DMS53 treated with DMSO at 0.1 percent for 48 hours (cell line): ENCODE results near the gene MVP.
A peak's percentile ranks its signal among the peaks of the same experiment; 100 is the strongest.

Experiments
- DNase-seq: peaks from one replicate; lab custom pipeline; 2025; ENCODE audit not compliant: unreplicated experiment; lab: John Stamatoyannopoulos, UW

Gene MVP

DNA sequence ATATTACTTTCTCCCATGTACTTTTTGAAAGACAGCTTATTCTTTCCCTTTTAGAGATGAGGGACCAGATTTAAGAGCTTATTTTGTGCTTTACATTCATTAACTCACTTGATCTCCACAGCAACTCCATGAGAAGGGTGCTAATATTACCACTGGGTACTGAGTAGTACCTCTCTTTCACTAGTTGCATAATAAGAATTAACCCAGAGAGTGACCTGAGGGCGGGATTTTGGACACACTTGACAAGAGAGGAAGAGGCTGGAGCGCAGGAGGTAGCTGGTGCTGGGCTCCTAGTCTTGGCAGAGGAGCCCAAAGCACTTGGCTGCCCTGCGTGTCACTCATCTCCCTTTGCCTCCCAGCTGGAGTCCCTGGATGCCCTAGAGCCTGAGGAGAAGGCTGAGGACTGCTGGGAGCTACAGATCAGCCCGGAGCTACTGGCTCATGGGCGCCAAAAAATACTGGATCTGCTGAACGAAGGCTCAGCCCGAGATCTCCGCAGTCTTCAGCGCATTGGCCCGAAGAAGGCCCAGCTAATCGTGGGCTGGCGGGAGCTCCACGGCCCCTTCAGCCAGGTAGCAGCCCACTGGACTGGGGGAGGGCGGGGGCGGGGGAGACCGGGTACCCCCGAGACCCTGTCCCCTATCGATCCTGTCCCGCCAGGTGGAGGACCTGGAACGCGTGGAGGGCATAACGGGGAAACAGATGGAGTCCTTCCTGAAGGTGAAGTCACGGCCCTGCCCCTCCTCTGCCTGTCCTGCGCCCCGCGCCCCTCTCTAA, 15.6 kb upstream of the MVP start:
- DNase-seq = no peak

DNA sequence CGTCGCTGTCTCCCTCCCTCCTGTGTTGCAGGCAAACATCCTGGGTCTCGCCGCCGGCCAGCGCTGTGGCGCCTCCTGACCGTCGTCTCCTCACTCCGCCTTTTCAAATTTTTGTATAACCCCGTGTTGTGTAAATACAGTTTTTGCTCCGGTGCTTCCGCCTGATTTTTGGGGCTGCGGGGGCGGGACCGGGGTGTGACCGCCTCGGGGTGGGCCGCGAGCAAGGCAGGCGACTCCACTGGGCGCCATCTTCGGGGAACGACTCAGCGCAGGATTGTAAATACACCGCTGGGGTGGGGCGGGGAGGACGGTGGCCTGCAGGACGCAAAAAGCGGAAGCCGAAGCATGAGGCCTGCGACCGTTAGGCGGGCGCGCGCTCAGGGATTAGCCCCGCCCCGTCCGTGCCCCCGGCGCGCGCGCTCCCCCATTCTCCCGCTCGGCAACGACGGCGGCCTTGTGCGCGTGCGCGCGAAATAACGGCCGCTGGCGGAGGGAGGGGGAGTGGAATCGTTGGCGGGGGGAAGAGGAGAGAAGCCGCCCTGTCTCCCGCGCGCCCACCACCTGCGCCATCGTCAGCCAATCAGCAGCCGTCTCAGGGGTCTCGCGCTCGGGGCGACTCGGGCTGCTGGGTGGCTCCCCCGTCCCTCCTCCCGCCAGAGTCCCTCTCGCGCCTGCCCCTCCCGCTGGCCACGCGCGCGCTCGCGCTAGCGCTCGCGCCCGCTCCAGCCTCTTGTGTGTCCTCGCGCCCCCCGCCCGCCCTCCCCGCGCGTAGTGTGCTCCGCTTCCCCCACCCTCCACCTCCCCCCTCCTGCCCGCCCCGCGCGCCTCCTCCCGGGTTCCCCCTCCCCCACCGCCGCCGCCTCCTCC, 14.8 kb upstream of the MVP start:
- DNase-seq = peak; percentile 80

DNA sequence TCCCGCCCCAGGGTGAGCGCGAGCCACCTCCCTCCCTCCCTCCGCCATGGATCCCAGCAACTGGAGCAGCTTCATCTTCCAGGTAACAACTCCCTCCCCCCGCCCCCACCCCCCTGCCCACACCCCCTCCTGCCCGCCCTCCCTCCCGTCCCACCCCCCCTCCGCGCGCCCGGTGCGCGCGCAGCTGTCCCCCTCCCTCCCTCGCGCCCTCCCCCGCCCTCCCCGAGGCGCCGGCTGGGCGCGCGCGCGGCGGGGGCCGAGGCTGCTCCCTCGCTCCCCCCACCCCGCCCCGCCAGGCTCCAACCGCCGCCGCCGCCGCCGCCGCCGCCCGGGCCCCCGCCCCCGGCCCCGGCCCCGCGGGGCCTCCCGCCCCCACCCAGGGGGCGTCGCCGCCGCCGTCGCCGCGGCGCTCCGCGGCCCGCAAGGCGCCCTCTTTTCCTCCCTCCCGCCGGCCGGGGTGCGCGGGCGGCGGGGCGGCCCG, 14.1 kb upstream of the MVP start, which contains the start of gene MAZ:
MAZ (plus strand) TSS at position 431 of the 481 bp plus-strand sequence. CDS start 173 bp downstream, outside the sequence.
- DNase-seq = no peak

DNA sequence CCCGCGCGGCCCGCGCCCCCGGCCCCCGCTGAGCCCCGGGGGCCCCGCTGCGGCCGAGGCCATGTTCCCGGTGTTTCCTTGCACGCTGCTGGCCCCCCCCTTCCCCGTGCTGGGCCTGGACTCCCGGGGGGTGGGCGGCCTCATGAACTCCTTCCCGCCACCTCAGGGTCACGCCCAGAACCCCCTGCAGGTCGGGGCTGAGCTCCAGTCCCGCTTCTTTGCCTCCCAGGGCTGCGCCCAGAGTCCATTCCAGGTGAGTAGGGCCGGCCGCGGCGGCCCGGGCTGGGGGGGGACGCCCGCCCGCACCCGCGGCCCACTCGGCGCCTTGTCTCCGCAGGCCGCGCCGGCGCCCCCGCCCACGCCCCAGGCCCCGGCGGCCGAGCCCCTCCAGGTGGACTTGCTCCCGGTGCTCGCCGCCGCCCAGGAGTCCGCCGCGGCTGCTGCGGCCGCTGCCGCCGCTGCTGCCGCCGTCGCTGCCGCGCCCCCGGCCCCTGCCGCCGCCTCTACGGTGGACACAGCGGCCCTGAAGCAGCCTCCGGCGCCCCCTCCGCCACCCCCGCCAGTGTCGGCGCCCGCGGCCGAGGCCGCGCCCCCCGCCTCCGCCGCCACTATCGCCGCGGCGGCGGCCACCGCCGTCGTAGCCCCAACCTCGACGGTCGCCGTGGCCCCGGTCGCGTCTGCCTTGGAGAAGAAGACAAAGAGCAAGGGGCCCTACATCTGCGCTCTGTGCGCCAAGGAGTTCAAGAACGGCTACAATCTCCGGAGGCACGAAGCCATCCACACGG, 13.4 kb upstream of the MVP start:
- DNase-seq = no peak

DNA sequence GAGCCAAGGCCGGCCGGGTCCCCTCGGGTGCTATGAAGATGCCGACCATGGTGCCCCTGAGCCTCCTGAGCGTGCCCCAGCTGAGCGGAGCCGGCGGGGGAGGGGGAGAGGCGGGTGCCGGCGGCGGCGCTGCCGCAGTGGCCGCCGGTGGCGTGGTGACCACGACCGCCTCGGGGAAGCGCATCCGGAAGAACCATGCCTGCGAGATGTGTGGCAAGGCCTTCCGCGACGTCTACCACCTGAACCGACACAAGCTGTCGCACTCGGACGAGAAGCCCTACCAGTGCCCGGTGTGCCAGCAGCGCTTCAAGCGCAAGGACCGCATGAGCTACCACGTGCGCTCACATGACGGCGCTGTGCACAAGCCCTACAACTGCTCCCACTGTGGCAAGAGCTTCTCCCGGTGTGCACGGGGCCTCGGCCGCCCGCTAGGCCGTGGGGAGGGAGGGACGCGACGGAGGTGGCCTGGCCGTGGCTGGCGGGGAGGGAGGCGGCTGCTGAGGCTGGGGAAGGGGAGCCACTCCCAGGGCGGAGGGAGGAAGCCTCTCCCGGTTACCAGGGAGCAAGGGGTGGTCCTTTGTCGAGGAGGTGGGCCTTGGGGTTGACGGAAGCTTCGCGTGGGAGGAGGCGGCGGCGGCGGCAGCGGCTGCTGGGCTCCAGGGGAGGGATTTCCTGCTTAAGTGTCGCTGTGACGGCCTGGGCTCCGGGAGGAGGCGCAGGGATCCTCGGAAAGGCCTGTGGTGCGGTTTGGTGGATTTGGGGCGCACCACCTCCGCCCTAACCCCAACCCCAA, 12.6 kb upstream of the MVP start:
- DNase-seq = peak; percentile 73

DNA sequence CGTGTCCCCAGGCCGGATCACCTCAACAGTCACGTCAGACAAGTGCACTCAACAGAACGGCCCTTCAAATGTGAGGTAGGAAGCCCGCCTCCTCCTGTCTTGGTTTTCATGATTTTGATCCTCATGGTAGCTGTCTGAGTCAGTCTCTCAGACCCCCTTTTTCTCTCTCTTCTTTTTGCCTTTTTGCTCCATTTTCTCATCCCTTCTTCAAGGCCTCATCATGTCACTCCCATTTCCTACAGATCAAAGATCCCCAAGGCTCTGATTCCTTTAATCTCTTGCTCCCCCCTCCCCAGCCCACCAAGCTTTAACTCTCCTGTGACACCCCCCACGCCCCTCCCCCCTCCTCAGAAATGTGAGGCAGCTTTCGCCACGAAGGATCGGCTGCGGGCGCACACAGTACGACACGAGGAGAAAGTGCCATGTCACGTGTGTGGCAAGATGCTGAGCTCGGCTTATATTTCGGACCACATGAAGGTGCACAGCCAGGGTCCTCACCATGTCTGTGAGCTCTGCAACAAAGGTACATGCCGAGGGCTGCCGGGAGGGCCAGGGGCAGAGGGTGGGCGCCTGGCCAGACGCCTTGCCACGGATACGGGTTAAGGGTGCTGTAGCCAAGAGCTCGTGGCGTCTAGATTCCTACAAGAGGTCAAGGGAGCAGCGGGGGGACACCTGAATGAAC, 11.9 kb upstream of the MVP start:
- no peak for DNase-seq

DNA sequence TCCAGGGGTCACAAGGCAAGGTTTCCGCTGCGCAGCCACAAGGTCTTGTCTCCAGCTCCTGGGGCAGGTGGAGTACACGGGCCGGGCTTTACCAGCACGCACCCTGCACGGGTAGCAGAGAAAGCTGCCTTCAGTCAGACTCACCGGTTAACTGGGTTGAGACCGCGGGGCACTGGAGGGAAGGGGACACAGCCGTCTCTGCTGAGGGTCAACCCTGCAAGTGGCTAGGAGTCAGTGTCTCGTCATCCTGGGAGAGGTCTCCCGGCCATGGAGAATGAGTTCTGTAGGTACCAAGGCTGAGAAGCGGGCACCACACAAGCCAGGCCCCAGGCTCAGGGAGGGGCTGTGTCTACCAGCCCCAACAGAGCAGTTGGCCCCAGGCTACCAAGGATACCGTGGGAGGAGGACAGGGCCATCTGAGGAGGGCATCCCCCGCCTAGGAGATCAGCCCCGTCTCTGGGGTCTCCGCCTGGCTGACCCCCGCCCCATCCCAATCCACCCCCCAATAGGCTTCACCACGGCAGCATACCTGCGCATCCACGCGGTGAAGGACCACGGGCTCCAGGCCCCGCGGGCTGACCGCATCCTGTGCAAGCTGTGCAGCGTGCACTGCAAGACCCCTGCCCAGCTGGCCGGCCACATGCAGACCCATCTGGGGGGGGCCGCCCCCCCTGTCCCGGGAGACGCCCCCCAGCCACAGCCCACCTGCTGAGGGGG, 11.1 kb upstream of the MVP start:
- DNase-seq = no peak

DNA sequence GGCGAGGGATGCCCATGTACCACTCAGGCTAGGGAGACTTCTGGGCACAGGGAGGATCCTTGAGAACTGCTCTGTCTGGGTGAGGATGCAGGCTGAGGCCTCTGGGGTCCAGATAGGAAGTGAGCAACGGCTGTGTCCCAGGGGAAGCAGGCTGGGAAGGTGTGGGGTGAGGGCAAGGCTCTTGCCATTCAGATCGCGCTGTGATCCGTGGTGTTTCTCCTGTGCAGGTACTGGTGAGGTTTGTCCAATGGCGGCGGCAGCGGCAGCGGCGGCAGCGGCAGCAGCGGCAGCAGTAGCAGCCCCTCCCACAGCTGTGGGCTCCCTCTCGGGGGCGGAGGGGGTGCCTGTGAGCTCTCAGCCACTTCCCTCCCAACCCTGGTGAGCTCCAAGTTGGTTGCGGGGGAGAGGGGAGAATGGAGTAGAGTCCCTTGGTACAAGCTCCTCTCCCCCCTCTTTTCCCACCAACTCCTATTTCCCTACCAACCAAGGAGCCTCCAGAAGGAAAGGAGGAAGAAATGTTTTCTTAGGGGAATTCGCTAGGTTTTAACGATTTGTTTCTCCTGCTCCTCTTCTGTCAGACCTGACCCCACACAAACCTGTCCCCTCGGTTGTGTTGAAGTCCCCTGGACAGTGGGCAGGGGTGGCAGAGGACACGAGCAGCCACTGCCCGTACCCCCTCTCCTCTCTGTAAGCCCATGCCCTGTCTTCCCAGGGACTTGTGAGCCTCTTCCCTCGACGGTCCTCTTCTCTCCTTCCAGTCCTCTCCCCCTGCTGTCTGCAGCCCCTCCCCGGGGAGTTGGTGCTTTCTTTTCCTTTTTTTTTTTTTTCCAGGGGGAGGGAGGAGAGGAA, 10.2 kb upstream of the MVP start:
- no peak for DNase-seq

DNA sequence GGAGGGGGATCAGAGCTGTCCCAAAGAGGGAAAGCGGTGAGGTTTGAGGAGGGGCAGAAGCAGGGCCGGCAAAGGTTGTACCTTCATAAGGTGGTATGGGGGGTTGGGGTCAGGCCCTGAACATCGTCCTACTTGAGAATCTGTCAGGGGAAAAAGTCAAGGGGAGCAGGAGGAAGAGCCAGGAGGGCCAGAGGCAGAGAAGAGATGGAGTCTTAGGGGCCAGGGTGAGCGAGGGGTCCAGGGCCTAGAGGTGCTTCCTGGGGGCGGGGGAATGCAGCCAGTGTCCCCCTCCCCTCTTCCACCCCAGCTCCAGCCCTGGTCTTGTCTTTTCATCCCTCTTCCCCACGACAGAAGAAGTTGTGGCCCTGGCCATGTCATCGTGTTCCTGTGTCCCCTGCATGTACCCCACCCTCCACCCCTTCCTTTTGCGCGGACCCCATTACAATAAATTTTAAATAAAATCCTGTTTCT, 9.5 kb upstream of the MVP start:
- no peak for DNase-seq

DNA sequence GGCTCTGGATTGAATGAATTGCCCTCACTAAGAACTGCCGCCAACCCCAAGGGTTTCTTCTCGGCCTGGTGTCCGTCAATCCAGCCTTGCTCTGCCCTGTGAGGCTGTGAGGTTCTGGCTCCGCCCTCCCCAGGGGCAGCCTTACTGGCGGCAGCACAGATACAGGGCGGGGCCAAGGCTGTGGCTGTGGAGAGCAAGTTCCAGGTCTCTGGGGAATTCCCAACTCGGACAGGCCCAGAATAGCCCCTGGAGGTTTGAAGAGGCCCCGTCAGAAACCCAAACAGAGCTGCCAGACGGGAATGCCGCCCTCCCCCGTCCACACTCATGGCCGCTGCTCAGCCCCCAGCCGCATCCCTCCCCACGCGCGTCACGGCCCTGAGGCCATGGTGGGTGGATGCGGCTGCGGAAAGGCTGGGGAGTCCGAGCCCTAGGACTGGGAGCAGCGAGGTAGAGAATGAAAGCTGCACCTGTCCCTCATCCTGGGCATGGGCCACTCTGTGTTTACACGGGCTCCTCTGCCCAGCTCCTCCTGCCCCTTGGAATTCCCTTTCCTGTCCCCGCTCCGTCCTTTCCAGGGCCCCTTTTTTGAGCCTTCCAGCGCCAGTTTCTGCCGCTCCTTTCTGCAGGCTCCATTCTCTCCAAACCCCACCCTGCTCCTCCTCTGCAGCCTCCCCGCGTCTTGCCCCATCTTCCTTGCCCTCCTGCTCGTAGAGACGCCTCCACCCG, 8.9 kb upstream of the MVP start:
- DNase-seq = peak; percentile 69

DNA sequence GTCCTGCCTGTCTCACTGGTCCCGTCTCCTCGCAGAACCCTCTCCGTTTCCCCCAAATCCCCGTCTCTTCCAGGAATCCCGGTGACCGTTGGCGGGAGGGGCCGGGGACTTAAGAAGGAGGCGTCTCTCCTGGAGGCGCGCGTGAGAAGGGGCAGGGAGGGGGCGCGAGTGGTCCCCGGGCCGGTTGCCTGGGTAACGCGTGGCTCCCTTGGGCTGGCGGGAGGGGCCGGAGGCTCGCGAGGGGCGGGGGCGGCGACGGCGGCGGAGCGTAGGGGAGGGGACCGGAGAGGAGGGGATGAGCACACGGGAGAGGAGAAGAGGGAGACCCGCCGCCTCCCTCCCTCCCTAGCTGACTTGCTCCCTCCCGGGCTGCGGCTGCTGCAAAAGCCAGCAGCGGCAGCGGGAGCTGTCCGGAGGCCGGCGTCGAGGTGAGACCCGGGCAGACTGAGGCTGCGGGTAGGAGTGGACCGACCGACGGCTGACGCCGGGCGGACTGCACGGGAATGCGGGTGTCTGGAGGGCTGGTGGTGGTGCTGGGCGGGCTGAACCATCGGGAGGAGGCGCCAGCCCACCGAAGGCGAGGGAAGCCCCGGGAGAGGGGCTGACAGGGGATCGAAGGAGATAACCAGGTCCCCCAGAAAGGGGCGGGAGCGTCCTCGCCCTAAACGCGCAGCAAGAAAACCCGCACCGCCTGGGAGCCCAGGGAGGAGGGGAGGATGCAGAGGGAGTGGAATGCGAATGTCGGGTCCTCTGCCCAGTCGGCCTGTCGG, 8.2 kb upstream of the MVP start, which contains the start of gene PRRT2:
PRRT2 (plus strand) TSS at position 298 of the 770 bp plus-strand sequence. CDS start 862 bp downstream, outside the sequence.
- no peak for DNase-seq

DNA sequence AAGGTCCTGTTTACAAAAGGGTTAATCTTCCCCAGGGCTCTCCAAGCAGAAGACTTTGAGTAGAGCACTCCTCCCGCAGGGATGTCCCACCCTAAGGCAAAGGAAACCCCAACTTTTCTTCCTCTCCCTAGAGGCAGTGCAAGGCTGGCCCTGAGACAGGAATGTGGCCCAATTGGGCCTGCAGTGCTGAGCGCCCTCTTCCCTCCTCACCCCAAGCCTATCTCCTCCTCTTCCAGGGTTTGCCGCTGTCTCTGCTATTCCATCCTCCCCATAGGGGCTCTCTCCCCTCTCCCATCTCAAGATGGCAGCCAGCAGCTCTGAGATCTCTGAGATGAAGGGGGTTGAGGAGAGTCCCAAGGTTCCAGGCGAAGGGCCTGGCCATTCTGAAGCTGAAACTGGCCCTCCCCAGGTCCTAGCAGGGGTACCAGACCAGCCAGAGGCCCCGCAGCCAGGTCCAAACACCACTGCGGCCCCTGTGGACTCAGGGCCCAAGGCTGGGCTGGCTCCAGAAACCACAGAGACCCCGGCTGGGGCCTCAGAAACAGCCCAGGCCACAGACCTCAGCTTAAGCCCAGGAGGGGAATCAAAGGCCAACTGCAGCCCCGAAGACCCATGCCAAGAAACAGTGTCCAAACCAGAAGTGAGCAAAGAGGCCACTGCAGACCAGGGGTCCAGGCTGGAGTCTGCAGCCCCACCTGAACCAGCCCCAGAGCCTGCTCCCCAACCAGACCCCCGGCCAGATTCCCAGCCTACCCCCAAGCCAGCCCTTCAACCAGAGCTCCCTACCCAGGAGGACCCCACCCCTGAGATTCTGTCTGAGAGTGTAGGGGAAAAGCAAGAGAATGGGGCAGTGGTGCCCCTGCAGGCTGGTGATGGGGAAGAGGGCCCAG, 7.3 kb upstream of the MVP start:
- no peak for DNase-seq

DNA sequence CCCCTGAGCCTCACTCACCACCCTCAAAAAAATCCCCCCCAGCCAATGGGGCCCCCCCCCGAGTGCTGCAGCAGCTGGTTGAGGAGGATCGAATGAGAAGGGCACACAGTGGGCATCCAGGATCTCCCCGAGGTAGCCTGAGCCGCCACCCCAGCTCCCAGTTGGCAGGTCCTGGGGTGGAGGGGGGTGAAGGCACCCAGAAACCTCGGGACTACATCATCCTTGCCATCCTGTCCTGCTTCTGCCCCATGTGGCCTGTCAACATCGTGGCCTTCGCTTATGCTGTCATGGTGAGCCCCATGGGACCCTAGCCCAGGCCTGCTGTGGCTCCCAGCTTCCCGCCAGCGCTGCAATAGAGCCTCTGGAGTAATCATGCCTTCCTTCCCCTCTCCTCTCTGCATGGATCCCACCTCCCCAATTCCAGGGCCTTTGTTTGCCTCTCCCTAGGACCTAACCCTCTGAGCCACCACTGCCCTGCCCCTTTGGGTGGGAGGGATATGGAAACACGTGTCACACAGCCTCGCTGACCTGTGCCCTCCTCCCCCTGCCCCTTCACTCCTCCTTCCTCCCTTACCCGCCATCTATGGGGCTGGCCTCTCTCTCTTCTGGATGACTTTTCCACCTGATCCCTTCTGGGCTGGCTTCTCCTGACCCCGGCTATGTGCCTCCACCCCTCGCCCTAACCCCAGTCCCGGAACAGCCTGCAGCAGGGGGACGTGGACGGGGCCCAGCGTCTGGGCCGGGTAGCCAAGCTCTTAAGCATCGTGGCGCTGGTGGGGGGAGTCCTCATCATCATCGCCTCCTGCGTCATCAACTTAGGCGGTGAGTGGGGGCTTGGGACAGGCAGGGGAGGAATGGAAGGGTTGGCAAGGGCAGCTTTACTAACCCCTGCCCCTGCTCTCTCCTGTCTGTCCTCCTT, 6.4 kb upstream of the MVP start:
- DNase-seq = no peak

DNA sequence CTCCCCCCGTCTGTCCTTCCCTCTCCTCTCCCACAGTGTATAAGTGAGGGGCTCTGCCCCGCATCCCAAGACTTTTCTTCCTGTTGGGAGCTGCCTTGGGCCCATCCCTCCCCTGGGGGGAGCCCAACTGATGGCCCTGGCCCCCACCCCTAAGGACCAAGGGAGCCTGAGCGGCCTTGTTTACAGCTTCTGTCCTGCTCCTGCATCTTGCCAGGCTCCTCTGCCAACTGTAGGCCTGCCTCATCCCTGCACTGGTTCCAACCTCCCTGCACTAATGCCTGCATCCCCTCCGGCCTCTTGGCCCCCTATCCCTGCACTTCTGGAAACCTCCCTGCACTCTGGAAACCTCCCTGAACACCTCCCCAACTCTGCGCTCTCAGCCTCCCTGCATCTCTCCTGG, 5.7 kb upstream of the MVP start:
- DNase-seq = no peak
